Activated naive CD4-positive, alpha-beta T cell treated with anti-CD3 and anti-CD28 coated beads, Interleukin-2, amount 50 U/mL, for 24 hours (primary cell): Measurements from ENCODE around the gene OTOP3.
"Not testable (repeated sequence)": the region's sequence is repeated elsewhere in the genome, so short reads cannot be mapped to it uniquely, and the experiment has no call there.

Experiments used
- H3K27ac Mint-ChIP-seq: one replicate; pipeline ENCODE4 v1.8.0; 2021; ENCODE audit warnings: mild to moderate bottlenecking, mixed read lengths
- H3K27me3 Mint-ChIP-seq: one replicate; pipeline ENCODE4 v1.8.0; 2021; ENCODE audit warnings: mixed read lengths
- H3K36me3 Mint-ChIP-seq: one replicate; pipeline ENCODE4 v1.8.0; 2021; ENCODE audit warnings: mixed read lengths
- H3K4me1 Mint-ChIP-seq: one replicate; pipeline ENCODE4 v1.8.0; 2021; ENCODE audit warnings: mixed read lengths
- H3K4me3 Mint-ChIP-seq: one replicate; pipeline ENCODE4 v1.8.0; 2021; ENCODE audit warnings: mild to moderate bottlenecking, mixed read lengths
- H3K9me3 Mint-ChIP-seq: one replicate; pipeline ENCODE4 v1.8.0; 2021; ENCODE audit warnings: mixed read lengths

Gene OTOP3

GRCh38 chr17:74981318-74981978 is 45.8 kb downstream of the OTOP3 start:
- Mint-ChIP-seq H3K4me1 (peaks cover 15% of the 10 kb centered on the region), H3K4me3 (peak overlapping the region; percentile 90), H3K36me3 (no peaks in the 10 kb centered on the region), H3K9me3 (no peaks in the 10 kb centered on the region), H3K27me3 (no peaks in the 10 kb centered on the region), H3K27ac (no peak overlapping the region)

- Mint-ChIP-seq H3K27me3 (no peaks in the 10 kb centered on the region), H3K27ac (no peak overlapping the region), H3K9me3 (no peaks in the 10 kb centered on the region), H3K36me3 (no peaks in the 10 kb centered on the region), H3K4me3 (peak overlapping the region; percentile 90), H3K4me1 (peaks cover 22% of the 10 kb centered on the region)
Measured at GRCh38 chr17:74981979-74982662, 46.4 kb downstream of the OTOP3 start.

- not testable (repeated sequence) for H3K27me3 Mint-ChIP-seq, H3K36me3 Mint-ChIP-seq, H3K27ac Mint-ChIP-seq, H3K9me3 Mint-ChIP-seq
- Mint-ChIP-seq H3K4me1 (peaks cover 24% of the 10 kb centered on the region), H3K4me3 (peak overlapping the region; percentile 90)
Measured at GRCh38 chr17:74982663-74983313, 47.1 kb downstream of the OTOP3 start.

GRCh38 chr17:74986206-74986576 is 50.5 kb downstream of the OTOP3 start:
- peaks cover 18% of the 10 kb centered on the region for H3K4me1 Mint-ChIP-seq
- H3K27me3 Mint-ChIP-seq, result no peaks in the 10 kb centered on the region
- H3K27ac Mint-ChIP-seq, result no peak overlapping the region
- H3K36me3 Mint-ChIP-seq, result no peaks in the 10 kb centered on the region
- no peaks in the 10 kb centered on the region for H3K9me3 Mint-ChIP-seq
- no peak overlapping the region for H3K4me3 Mint-ChIP-seq

GRCh38 chr17:74987418-74987908 is 51.8 kb downstream of the OTOP3 start, which contains the start of gene CDR2L:
Gene CDR2L (plus strand): TSS chr17:74987632. CDS start chr17:74988044, 412 bp downstream.
- Mint-ChIP-seq H3K36me3 (no peaks in the 10 kb centered on the region), H3K27me3 (no peaks in the 10 kb centered on the region), H3K9me3 (no peaks in the 10 kb centered on the region), H3K27ac (peak within 1 kb of the TSS; percentile 51), H3K4me3 (peak within 1 kb of the TSS; percentile 92), H3K4me1 (peaks cover 9% of the 10 kb centered on the region)

- H3K4me1 Mint-ChIP-seq, result peaks cover 9% of the 10 kb centered on the region
- H3K36me3 Mint-ChIP-seq, result no peaks in the 10 kb centered on the region
- H3K27ac Mint-ChIP-seq, result no peak overlapping the region
- H3K9me3 Mint-ChIP-seq, result no peaks in the 10 kb centered on the region
- H3K27me3 Mint-ChIP-seq, result no peaks in the 10 kb centered on the region
- peak overlapping the region; percentile 57 for H3K4me3 Mint-ChIP-seq
Measured at GRCh38 chr17:74987909-74988711, 52.4 kb downstream of the OTOP3 start.

GRCh38 chr17:74990581-74991105 is 54.9 kb downstream of the OTOP3 start:
- no peaks in the 10 kb centered on the region for H3K9me3 Mint-ChIP-seq
- no peaks in the 10 kb centered on the region for H3K27me3 Mint-ChIP-seq
- no peak overlapping the region for H3K27ac Mint-ChIP-seq
- H3K4me1 Mint-ChIP-seq, result peaks cover 9% of the 10 kb centered on the region
- no peak overlapping the region for H3K4me3 Mint-ChIP-seq
- no peaks in the 10 kb centered on the region for H3K36me3 Mint-ChIP-seq

- no peaks in the 10 kb centered on the region for H3K36me3 Mint-ChIP-seq
Measured at GRCh38 chr17:74992223-74992622, 56.5 kb downstream of the OTOP3 start.

GRCh38 chr17:74994440-74994839 is 58.7 kb downstream of the OTOP3 start:
- Mint-ChIP-seq H3K4me3 (no peak overlapping the region), H3K9me3 (no peaks in the 10 kb centered on the region), H3K36me3 (no peaks in the 10 kb centered on the region), H3K27me3 (no peaks in the 10 kb centered on the region), H3K27ac (no peak overlapping the region), H3K4me1 (no peaks in the 10 kb centered on the region)

More at GRCh38 chr17:74992223-74992622, 56.5 kb downstream of the OTOP3 start:
- H3K27ac Mint-ChIP-seq, result no peak overlapping the region
- H3K4me1 Mint-ChIP-seq, result peaks cover 1% of the 10 kb centered on the region
- no peaks in the 10 kb centered on the region for H3K9me3 Mint-ChIP-seq
- no peak overlapping the region for H3K4me3 Mint-ChIP-seq
- no peaks in the 10 kb centered on the region for H3K27me3 Mint-ChIP-seq

- Mint-ChIP-seq H3K4me3 (no peak overlapping the region), H3K4me1 (no peaks in the 10 kb centered on the region), H3K27ac (no peak overlapping the region), H3K9me3 (no peaks in the 10 kb centered on the region), H3K27me3 (no peaks in the 10 kb centered on the region), H3K36me3 (no peaks in the 10 kb centered on the region)
Measured at GRCh38 chr17:74995847-74996246, 60.1 kb downstream of the OTOP3 start.

- Mint-ChIP-seq H3K36me3 (no peaks in the 10 kb centered on the region), H3K9me3 (no peaks in the 10 kb centered on the region), H3K4me3 (no peak overlapping the region), H3K27ac (no peak overlapping the region), H3K4me1 (peaks cover 4% of the 10 kb centered on the region), H3K27me3 (no peaks in the 10 kb centered on the region)
Measured at GRCh38 chr17:74998783-74999182, 63.1 kb downstream of the OTOP3 start.

GRCh38 chr17:74999523-74999922 is 63.8 kb downstream of the OTOP3 start:
- Mint-ChIP-seq H3K27ac (no peak overlapping the region), H3K9me3 (no peaks in the 10 kb centered on the region), H3K4me1 (peaks cover 4% of the 10 kb centered on the region), H3K27me3 (no peaks in the 10 kb centered on the region), H3K4me3 (no peak overlapping the region), H3K36me3 (no peaks in the 10 kb centered on the region)
